Measurements from ENCODE around the gene SYDE2.
"Not testable (repeated sequence)": the region's sequence is repeated elsewhere in the genome, so short reads cannot be mapped to it uniquely, and the experiment has no call there.

SYDE2 gene

GRCh38 chr1:85200463-85201339 is at the start of gene SYDE2:
TSS of gene SYDE2 (minus strand) at chr1:85201016. CDS start at chr1:85200996, 20 bp downstream.
- peak; percentile 93 for DNase-seq

GRCh38 chr1:85249042-85249441 is 48.2 kb upstream of the SYDE2 start:
- not testable (repeated sequence) for DNase-seq

DNA sequence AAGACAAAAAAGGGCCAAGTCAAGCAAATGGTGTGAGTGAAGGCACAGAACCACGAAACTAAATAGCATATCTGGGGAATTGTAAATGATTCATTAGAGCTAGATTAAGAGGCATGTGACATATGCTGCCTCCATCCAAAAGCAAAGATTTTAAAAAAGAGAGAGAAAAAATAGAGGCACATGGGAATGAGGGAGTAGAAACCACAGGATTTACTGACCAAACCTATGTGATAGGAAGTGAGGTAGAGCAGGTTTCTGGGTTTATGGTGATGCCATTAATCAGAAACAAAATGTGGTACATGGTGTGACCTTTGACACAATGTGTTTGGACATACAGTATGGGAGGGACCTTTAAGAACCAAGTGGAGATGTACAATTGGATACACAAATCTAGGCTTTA is 45.1 kb upstream of the SYDE2 start:
- DNase-seq, result no peak

DNA sequence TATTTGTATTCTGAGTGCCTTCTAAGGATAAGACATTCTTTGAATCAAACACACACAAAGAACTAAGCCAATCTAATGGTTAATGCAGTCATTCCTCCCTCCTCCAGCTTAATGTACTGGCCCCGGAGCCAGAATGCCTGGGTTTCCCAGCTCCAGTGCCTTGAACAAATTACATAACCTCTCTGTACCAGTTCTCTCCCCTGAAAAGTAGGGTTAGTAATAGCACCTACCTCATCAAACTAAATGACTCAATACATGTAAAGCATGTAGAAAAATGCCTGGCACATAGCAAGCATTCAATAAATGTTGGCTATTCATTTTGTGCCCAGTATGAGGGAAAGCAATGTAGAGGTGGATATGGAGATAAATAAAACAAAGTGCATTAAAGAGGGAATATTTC is 44.6 kb upstream of the SYDE2 start:
- no peak for DNase-seq

DNA sequence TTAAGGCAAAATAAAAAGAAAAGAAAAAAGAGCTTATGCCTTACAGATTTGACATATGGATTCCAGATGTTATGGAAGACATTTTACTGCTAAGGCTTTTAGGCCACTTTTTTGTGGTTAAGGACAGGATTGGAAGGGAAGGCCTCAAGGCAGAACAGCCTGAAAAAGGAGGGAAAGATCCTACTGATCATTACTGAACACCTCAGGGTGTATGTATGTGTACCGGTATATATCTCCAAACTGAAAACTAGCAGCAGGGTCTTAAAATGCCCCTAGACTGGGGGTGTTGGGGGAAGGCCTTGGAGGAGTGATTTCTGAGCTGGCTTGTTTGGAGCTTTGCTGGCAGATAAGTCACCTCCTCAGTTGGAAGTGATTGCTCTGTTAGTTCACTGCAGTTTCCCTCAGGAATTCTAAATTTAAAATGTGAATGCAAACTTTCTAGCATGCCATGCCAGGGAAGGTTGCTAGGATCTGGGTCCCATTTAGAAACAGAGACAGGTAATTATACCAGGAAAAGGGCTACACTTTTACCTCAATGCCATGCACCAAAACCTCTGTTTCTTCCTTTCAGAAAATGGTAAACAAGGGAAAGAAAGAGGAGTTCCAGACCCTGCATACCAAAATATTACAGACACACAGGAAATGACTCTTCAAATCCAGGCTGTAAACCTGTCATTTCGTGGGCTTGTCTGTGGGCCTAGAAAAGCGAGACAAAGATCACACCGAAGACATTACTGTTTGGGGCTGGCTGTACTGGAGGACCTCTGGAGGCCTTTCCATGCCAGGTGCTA is 43.6 kb upstream of the SYDE2 start:
- no peak for DNase-seq

GRCh38 chr1:85243372-85243771 is 42.6 kb upstream of the SYDE2 start:
- DNase-seq, result no peak

- DNase-seq, result no peak
Observed at GRCh38 chr1:85240643-85241042, 39.8 kb upstream of the SYDE2 start.

DNA sequence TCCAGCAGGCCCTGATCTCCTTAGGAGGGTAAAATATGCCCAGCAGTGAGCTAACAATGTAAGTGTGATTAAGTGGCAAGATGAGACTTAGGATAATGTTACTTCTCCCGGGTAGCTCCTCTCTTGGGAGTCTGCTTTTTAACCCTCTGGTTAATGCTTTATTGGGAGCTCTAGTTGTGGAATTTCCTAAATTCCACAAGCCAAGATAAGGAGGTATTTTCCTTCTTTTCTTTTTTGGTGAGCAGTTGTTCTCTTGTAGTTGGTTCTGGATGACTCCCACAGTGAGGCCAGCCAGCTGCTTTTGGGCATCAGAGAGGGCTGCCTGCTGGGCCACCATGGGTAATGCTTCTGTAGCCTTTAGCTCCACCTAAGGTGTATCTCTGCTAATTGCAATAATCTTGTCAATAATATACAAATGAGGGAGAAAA is 39.4 kb upstream of the SYDE2 start:
- peak; percentile 63 for DNase-seq

GRCh38 chr1:85237613-85238012 is 36.8 kb upstream of the SYDE2 start:
- no peak for DNase-seq

- DNase-seq, result peak; percentile 98
Observed at GRCh38 chr1:85230305-85230977, 29.6 kb upstream of the SYDE2 start.

GRCh38 chr1:85229574-85230097 is 28.8 kb upstream of the SYDE2 start:
- peak; percentile 99 for DNase-seq

- DNase-seq, result no peak
Observed at GRCh38 chr1:85228972-85229371, 28.2 kb upstream of the SYDE2 start.

GRCh38 chr1:85225624-85226380 is 25.0 kb upstream of the SYDE2 start:
- peak; percentile 74 for DNase-seq

DNA sequence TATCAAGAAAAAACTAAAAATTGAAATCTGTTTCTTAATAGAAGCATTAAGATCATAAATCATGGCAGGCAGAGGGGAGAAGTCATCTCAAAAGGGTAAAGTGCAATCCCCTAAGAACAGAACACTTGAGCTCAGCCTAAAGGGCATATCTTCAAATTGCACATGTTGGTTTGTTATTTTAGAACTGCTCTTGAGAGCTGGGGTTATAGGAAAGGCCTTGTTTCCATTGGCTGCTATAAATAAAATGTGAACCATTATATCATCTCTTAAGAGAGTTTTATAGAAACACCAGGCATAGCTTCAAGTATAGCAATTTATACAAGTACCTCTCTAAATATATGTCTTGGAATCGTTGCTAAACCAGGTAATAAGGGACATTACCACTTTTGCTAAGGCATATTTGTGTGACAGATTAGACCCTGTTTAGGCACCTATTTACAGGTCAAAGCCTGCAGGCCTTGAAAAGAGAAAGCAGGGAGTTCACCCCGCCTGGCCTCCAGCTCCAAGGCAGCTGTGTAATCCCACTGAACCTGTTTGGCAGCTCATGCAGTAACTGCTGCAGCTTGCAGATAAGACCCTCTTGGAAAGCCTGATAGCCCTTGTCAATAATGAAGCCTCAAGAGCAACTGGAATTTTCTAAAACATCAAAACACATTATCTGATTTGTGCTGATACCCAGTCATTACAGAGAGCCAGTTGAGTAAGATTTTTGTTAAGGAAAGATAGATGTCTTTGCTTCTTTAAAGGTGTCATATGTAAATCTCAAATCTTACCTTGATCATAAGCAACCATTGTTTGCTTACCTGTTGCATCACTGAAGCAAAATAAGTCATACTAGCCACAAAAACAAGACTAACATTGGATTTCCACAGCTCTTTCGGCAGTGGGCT is 24.2 kb upstream of the SYDE2 start:
- DNase-seq, result peak; percentile 100

- DNase-seq, result no peak
Observed at GRCh38 chr1:85224295-85224694, 23.5 kb upstream of the SYDE2 start.

GRCh38 chr1:85223334-85223733 is 22.5 kb upstream of the SYDE2 start:
- DNase-seq, result no peak

GRCh38 chr1:85220756-85221201 is 20.0 kb upstream of the SYDE2 start:
- no peak for DNase-seq

DNA sequence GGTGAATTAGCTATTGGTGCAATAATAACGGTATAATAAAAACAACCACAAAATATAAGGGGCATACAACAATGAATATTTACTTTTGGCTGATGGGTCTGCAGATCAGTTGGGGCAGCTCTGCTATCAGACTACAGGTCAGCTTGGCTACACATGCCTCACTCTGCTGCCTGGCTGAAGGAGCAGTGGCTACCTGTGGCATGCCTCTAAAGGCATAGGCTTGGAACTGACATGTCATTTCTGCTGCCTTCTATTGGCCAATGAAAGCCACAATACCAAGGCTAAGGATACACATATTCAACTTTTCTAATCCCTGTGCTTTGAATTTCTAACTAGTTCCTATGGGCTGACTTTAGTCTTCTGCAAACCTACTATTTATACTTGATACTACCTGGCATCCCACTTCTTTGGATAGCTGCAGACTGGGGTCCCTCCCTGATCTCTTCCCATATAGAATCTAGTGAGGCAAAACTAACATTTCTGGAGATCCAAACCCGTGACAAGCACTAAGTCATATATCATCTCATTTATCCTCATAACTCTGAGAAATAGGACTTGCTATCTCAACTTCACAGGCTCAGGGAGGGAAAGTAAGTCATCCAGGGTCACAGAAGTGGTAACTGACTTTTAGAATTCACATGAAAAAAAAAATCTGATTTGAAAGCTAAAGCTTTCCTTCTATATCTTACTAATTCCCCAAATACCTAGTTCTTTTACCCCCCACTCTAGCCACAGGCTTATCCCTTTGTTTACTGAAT is 19.2 kb upstream of the SYDE2 start:
- DNase-seq, result no peak

- DNase-seq, result no peak
Observed at GRCh38 chr1:85216697-85217096, 15.9 kb upstream of the SYDE2 start.

- no peak for DNase-seq
Observed at GRCh38 chr1:85214654-85215053, 13.8 kb upstream of the SYDE2 start.

Measured in NCI-H510A treated with DMSO at 0.1 percent for 48 hours (cell line).